HG02623 (cell line): ENCODE measurements around the gene ATP6V1E1.

Experiments
- ATAC-seq: cut with Tn5 transposase; IDR thresholded peaks from one replicate; pipeline ENCODE4 v1.9.1; 2021; ENCODE audit warnings: moderate library complexity; ENCODE audit not compliant: unreplicated experiment

Gene ATP6V1E1

GRCh38 chr22:17634696-17635095, 6.1 kb upstream of the ATP6V1E1 start:
- no peak for ATAC-seq

GRCh38 chr22:17633998-17634323, 5.4 kb upstream of the ATP6V1E1 start:
- ATAC-seq: no peak

GRCh38 chr22:17633217-17633997, 4.9 kb upstream of the ATP6V1E1 start:
- ATAC-seq: no peak

GRCh38 chr22:17631076-17631565, 2.6 kb upstream of the ATP6V1E1 start:
- no peak for ATAC-seq

GRCh38 chr22:17629641-17630040, 1.1 kb upstream of the ATP6V1E1 start:
- no peak for ATAC-seq

GRCh38 chr22:17629173-17629489, 582 bp upstream of the ATP6V1E1 start:
- ATAC-seq: no peak

- ATAC-seq: no peak
Observed at GRCh38 chr22:17627961-17628405, 566 bp downstream of the ATP6V1E1 start.

- no peak for ATAC-seq
Observed at GRCh38 chr22:17613280-17613679, 15.3 kb downstream of the ATP6V1E1 start.

GRCh38 chr22:17612057-17612456, 16.5 kb downstream of the ATP6V1E1 start:
- ATAC-seq: no peak

- ATAC-seq: no peak
Observed at GRCh38 chr22:17607891-17608521, 20.5 kb downstream of the ATP6V1E1 start.

- ATAC-seq: no peak
Observed at GRCh38 chr22:17606496-17606895, 22.1 kb downstream of the ATP6V1E1 start.

- ATAC-seq: no peak
Observed at GRCh38 chr22:17603668-17604067, 24.9 kb downstream of the ATP6V1E1 start.

- no peak for ATAC-seq
Observed at GRCh38 chr22:17601031-17601430, 27.5 kb downstream of the ATP6V1E1 start.

- ATAC-seq: no peak
Observed at GRCh38 chr22:17598318-17598717, 30.2 kb downstream of the ATP6V1E1 start.

GRCh38 chr22:17597217-17597616, 31.3 kb downstream of the ATP6V1E1 start:
- no peak for ATAC-seq

GRCh38 chr22:17596226-17596625, 32.3 kb downstream of the ATP6V1E1 start:
- no peak for ATAC-seq

GRCh38 chr22:17592201-17592600, 36.3 kb downstream of the ATP6V1E1 start:
- no peak for ATAC-seq

- no peak for ATAC-seq
Observed at GRCh38 chr22:17590586-17590985, 38.0 kb downstream of the ATP6V1E1 start.

- no peak for ATAC-seq
Observed at GRCh38 chr22:17589810-17590375, 38.7 kb downstream of the ATP6V1E1 start.

- no peak for ATAC-seq
Observed at GRCh38 chr22:17588606-17589005, 39.9 kb downstream of the ATP6V1E1 start.

- ATAC-seq: no peak
Observed at GRCh38 chr22:17587629-17588028, 40.9 kb downstream of the ATP6V1E1 start.

- no peak for ATAC-seq
Observed at GRCh38 chr22:17586831-17587440, 41.6 kb downstream of the ATP6V1E1 start.
